GM19463 (cell line): ENCODE data around the gene TH.

Experiments
- ATAC-seq: cut with Tn5 transposase; IDR thresholded peaks from one replicate; pipeline ENCODE4 v1.9.1; 2021; ENCODE audit warnings: mild to moderate bottlenecking, moderate library complexity; ENCODE audit not compliant: unreplicated experiment

The TH gene

DNA sequence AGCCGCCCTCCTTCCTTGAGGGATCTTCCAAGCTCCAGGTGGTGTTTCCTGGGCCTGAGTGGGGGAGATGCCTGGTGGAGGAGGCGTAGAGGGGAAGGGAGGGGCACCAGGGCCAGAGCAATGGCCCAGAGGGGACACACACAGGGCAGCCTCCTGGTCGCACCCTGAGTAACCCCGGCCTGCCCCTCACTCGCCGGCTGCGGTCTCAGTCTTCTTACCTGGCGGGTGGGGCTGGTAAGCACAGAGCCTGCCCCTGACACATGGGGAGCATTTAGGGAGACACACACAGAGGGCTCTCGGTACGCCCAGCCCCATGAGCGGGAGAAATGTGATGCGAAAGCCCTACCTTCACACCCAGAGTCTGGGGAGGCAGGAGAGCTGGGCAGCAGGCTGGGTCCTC lies 56.3 kb downstream of the TH start:
- ATAC-seq = no peak

GRCh38 chr11:2114430-2115241 lies 57.0 kb downstream of the TH start:
- ATAC-seq = no peak
